Inflammatory macrophage treated with lipopolysaccharide for 1 hour (primary cell): ENCODE data around the gene SLC38A6.

ENCODE experiments used
- DNase-seq, 2 donors: peaks; one replicate each; pipeline ENCODE4 v3.0.0-alpha.2; 2020 to 2022

SLC38A6 gene

GRCh38 chr14:60980811-60981632 lies at the start of gene SLC38A6, which contains the start of gene TRMT5:
TSS of gene SLC38A6 (plus strand) at chr14:60981245. CDS start at chr14:60981278, 33 bp downstream.
TSS of gene TRMT5 (minus strand) at chr14:60981079. CDS start at chr14:60980973, 106 bp downstream.
- peak; percentile 94 to 95 for DNase-seq

- DNase-seq, result no peak
Measured at GRCh38 chr14:60933920-60934655, 47.0 kb upstream of the SLC38A6 start.

GRCh38 chr14:60935319-60935718 lies 45.7 kb upstream of the SLC38A6 start:
- no peak for DNase-seq

- no peak for DNase-seq
Measured at GRCh38 chr14:60943637-60944032, 37.4 kb upstream of the SLC38A6 start.

- no peak for DNase-seq
Measured at GRCh38 chr14:60944204-60944603, 36.8 kb upstream of the SLC38A6 start.

GRCh38 chr14:60945984-60946383 lies 35.1 kb upstream of the SLC38A6 start:
- DNase-seq, result peak; percentile 5 to 10

GRCh38 chr14:60946773-60947172 lies 34.3 kb upstream of the SLC38A6 start:
- no peak for DNase-seq

GRCh38 chr14:60951776-60952435 lies 29.1 kb upstream of the SLC38A6 start:
- DNase-seq, result no peak

GRCh38 chr14:60956202-60956601 lies 24.8 kb upstream of the SLC38A6 start:
- DNase-seq, result no peak

GRCh38 chr14:60956632-60957031 lies 24.4 kb upstream of the SLC38A6 start:
- no peak for DNase-seq

- DNase-seq, result no peak
Measured at GRCh38 chr14:60958146-60958545, 22.9 kb upstream of the SLC38A6 start.

- DNase-seq, result no peak
Measured at GRCh38 chr14:60963761-60964160, 17.3 kb upstream of the SLC38A6 start.

GRCh38 chr14:60964904-60965303 lies 16.1 kb upstream of the SLC38A6 start:
- no peak for DNase-seq

GRCh38 chr14:60965402-60965801 lies 15.6 kb upstream of the SLC38A6 start:
- DNase-seq, result no peak

GRCh38 chr14:60968099-60968498 lies 12.9 kb upstream of the SLC38A6 start:
- no peak for DNase-seq

- no peak for DNase-seq
Measured at GRCh38 chr14:60968671-60969070, 12.4 kb upstream of the SLC38A6 start.

GRCh38 chr14:60970146-60970545 lies 10.9 kb upstream of the SLC38A6 start:
- DNase-seq, result no peak

GRCh38 chr14:60971271-60971670 lies 9.8 kb upstream of the SLC38A6 start:
- no peak for DNase-seq

- no peak for DNase-seq
Measured at GRCh38 chr14:60972295-60972694, 8.8 kb upstream of the SLC38A6 start.

GRCh38 chr14:60973070-60973469 lies 8.0 kb upstream of the SLC38A6 start:
- no peak for DNase-seq

GRCh38 chr14:60974090-60974651 lies 6.9 kb upstream of the SLC38A6 start:
- DNase-seq, result no peak

GRCh38 chr14:60975551-60975950 lies 5.5 kb upstream of the SLC38A6 start:
- no peak for DNase-seq

- DNase-seq, result no peak
Measured at GRCh38 chr14:60977847-60978246, 3.2 kb upstream of the SLC38A6 start.
